NOMO-1 treated with dmso at 0.1 percent for 144 hours (cell line): ENCODE measurements around the gene OR1J1.

Experiments
- DNase-seq: peaks from one replicate; lab custom pipeline; 2025; ENCODE audit not compliant: unreplicated experiment; lab: John Stamatoyannopoulos, UW

Gene OR1J1

DNA sequence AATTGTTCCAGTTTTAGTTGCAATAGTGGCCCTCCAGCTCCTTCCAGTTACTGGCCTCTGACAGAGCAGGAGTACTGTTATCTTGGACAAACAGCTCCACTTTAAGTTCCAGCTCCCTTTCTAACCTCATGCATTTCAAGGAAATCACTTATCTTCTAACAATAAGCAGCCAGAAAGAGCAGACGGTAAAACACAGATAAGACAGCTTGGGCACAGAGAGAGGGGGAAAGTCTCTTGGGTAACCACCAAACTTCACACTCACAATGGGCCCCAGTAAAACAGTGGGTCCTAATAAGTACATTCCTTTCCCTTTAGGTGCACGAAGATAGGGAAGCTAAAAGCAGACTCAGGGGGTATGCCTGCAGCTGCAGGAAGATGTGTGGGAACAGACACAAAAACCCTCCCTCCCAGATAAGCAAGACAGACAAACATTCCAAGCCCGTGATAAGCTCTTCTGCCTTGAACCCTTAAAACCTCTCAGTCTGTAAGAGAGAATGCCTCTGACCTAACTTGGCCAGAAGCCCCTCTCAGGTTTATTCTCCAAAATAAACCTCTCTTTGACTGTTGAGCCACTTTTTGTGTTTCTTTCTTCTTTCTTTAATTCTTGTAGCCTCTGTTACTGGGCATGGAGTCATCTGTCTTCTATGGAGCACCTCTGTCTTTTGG is 30.8 kb downstream of the OR1J1 start:
- no peak for DNase-seq

DNA sequence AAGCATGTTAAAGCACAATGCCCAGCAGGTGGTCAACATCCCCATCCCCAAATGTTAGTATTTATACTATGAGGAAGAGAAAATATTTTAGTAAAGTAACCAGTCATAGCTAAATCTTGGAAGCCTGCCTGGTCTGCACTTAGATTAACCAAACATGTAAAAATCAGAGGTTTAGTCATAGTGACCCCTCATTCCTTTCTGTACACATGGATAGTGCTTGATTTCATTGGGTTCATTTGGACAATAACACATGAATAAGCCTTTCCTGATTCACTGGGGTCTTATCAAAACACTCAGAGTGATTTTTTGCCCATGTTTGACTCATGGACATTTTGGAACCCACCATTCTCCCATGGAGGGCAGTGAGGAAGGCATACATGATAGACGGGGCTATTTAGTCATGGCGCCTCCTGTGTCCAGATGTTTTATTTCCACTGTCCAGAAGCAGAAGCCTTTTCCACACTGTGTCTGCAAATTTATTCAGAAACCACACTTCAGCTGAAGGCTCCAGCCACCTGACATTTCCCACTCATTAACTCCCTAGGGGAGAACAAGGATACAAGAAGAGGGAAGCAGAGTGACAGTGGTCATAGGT is 32.5 kb downstream of the OR1J1 start:
- DNase-seq = no peak

DNA sequence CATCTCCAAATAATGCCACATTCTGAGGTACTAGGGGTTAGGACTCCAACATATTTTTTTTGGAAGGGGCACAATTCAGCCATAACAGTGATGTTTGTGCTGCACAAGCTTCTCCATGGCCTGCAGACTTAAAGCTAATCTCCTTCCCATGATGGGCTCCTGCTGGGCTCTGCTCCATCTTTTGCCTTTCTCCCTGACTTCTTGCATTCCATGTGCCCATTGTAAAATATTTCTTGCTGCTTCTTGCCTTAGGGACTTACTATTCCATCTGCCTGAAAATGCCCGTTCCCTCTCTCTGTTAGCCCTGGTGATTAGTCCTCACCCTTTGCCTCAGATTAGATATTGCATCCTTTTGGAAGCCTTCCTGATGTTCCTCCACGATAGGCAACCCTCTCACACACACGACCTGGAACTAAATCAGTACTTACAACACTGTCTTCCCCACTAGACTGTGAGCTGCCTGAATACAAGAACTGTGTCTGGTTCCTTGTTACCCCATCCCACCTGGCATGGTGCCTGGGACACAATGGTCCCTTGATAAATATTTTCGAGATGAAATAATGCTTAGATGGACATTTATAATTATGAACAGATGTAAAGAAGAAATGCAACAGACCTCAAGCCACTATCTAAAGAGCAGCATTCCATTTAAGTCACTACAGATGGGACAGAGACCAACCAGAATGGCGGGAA is 33.5 kb downstream of the OR1J1 start:
- DNase-seq = no peak

DNA sequence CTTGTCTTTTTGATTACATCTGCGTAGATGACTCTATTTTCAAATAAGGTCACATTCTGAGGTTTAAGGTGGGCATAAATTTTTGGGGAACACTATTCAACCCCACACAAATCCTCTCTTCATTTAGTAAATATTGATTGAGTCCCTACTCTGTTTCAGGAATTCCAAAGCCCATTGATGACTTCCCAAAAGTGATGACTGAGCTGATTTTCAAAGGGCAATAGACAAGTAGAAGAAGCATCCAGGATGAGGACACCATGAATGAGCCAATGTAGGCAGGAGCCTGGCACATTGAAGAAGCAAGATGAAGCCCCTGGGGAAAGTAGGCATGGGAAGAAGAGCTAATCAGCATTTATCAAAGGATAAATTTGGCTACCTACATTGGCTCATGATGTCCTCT is 35.2 kb downstream of the OR1J1 start:
- no peak for DNase-seq
